ENCODE measurements around the gene NDUFA13.

NDUFA13 gene

DNA sequence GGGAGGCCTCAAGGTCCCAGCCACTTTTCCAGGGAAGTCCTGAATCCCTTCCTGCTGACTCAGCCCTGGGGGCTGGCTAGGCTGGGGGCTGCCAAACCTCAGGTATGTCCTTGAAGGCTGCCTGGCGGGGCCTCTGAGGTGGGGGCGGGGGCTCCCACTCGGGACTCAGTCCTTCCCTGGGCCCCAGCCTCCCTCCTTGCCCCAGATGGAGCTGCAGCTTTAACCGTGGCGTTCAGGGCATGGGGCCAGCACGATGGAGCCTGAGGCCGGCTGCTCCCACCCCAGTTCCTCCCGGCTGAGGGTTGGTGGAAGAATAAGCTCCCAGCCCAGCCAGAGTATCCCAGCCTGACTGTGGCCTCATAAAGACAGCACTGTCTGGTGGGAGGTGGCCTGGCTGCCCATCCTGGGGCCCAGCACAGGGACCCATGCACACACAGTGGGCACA lies 34.5 kb downstream of the NDUFA13 start:
- ChIA-PET POLR2A (interaction anchor here (2.0 kb wide), 1 partner anchor 15 kb away, joined by 5 read pairs; no protein-coding TSS in a partner anchor), CTCF (interaction anchor here (0.7 to 7.0 kb wide), 4 partner anchors 10 to 112 kb away, joined by 3 to 75 read pairs (median 7); partner anchors contain the start of genes GMIP and YJEFN3)
- Histone ChIP-seq H3K27ac (ENCODE audit: extremely low read depth, low read depth, low read length) (no peak overlapping the region), H3K36me3 (ENCODE audit: control insufficient read depth in 2 of 2, insufficient read depth in 1 of 2, low read length in 2 of 2) (no peaks in the 10 kb centered on the region), H3K9me3 (ENCODE audit: control insufficient read depth, insufficient read depth, low read depth, low read length) (no peaks in the 10 kb centered on the region), H3K4me3 (ENCODE audit: low read depth, low read length) (no peak overlapping the region), H3K4me1 (ENCODE audit: control insufficient read depth, insufficient read depth, low read length) (no peaks in the 10 kb centered on the region)
- TF ChIP-seq ZNF366 (tag by site-specific recombination; conservative IDR thresholded peaks at IDR 0.05) (no peak), ZNF555 (tag by site-specific recombination; conservative IDR thresholded peaks at IDR 0.05) (no peak), HOXD13 (CRISPR knock-in tag; IDR thresholded peaks at IDR 0.05; ENCODE audit: borderline replicate concordance) (no peak), ZNF777 (tag by site-specific recombination; IDR thresholded peaks at IDR 0.05; ENCODE audit: borderline replicate concordance) (no peak), ZFHX2 (tag by site-specific recombination; conservative IDR thresholded peaks at IDR 0.05) (peak; percentile 56; the same call in 1 of the 2 replicates), ZFP3 (tag by site-specific recombination; IDR thresholded peaks at IDR 0.05; ENCODE audit: low read depth) (no peak), EGR2 (tag by site-specific recombination; IDR thresholded peaks at IDR 0.05; ENCODE audit: low read depth) (peak; percentile 51)

DNA sequence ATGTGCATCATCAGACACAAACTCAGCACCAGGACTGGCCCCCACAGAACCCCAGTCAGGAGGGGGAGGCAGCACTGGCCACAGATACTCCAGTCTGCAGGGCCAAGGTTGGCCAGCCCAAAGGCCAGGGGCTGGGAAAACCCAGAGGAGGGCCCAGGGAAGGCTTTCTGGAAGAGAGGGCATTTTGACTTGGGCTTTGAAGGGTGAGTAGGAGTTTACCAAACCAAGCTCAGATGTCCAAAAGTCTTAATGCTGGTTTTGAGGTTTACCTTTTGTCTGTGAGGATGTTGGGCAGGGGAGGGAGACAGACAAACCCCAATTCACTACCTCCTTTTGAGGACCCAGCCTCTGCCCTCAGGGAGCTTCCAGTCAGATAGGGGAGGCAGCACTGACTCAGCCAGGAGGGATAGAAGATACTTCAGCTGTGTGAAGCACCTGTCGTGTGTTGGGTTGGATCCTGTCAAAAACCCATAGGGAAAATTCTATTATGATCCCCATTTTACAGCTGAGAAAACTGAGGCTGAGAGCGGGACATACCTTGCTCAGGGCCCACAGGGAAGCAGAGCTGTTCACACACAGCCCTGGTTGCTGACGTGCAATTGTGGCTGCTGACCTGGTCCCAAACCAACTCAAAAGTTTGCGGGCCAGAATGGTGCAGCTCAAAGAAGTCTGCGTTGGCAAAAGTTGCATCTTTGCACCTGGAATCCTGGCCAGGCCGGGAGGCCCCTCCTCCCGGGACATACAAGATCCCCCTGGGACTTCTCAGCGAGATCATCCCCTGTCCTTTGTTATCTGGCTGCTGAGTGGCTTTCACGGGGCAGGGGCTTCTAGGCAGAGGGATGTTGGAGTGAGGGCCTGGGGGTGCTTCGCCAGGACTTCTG lies 35.2 kb downstream of the NDUFA13 start:
- no peak overlapping the region for H3K27ac ChIP-seq (ENCODE audit: extremely low read depth, low read depth, low read length)
- H3K9me3 ChIP-seq (ENCODE audit: control insufficient read depth, insufficient read depth, low read depth, low read length): no peaks in the 10 kb centered on the region
- no peak overlapping the region for H3K4me3 ChIP-seq (ENCODE audit: low read depth, low read length)
- POLR2A ChIA-PET: no interaction called here
- CTCF ChIA-PET: interaction anchor here (0.7 to 7.0 kb wide), 4 partner anchors 9 to 112 kb away, joined by 3 to 75 read pairs (median 7); partner anchors contain the start of genes GMIP and YJEFN3
- no peaks in the 10 kb centered on the region for H3K4me1 ChIP-seq (ENCODE audit: control insufficient read depth, insufficient read depth, low read length)
- no peak for TF ChIP-seq SALL2 (tag by site-specific recombination; IDR thresholded peaks at IDR 0.05; ENCODE audit: borderline replicate concordance)
- TF ChIP-seq ZFP3 (tag by site-specific recombination; IDR thresholded peaks at IDR 0.05; ENCODE audit: low read depth): peak; percentile 95
- H3K36me3 ChIP-seq (ENCODE audit: control insufficient read depth in 2 of 2, insufficient read depth in 1 of 2, low read length in 2 of 2): no peaks in the 10 kb centered on the region

GRCh38 chr19:19551853-19552192 lies 35.8 kb downstream of the NDUFA13 start:
- TF ChIP-seq SCRT2 (tag by site-specific recombination; IDR thresholded peaks at IDR 0.05) (no peak), ZNF670 (tag by site-specific recombination; IDR thresholded peaks at IDR 0.05; ENCODE audit: low read depth) (no peak), REPIN1 (tag by site-specific recombination; IDR thresholded peaks at IDR 0.05; ENCODE audit: low read depth) (no peak), ZNF274 (IDR thresholded peaks at IDR 0.05; ENCODE audit: low read length) (no peak), ZNF274 (tag by site-specific recombination; IDR thresholded peaks at IDR 0.05; ENCODE audit: borderline replicate concordance) (no peak), HOXA7 (CRISPR knock-in tag; IDR thresholded peaks at IDR 0.05; ENCODE audit: borderline replicate concordance) (no peak), KLF7 (tag by site-specific recombination; IDR thresholded peaks at IDR 0.05; ENCODE audit: borderline replicate concordance) (no peak), OVOL3 (tag by site-specific recombination; IDR thresholded peaks at IDR 0.05) (no peak), ZNF585B (tag by site-specific recombination; IDR thresholded peaks at IDR 0.05) (no peak), REST (tag by site-specific recombination; IDR thresholded peaks at IDR 0.05) (no peak)
- TF ChIP-seq, protein P1, sequence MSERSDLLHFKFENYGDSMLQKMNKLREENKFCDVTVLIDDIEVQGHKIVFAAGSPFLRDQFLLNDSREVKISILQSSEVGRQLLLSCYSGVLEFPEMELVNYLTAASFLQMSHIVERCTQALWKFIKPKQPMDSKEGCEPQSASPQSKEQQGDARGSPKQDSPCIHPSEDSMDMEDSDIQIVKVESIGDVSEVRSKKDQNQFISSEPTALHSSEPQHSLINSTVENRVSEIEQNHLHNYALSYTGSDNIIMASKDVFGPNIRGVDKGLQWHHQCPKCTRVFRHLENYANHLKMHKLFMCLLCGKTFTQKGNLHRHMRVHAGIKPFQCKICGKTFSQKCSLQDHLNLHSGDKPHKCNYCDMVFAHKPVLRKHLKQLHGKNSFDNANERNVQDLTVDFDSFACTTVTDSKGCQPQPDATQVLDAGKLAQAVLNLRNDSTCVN (tag by site-specific recombination; optimal IDR thresholded peaks at IDR 0.05): no peak
- TF ChIP-seq, protein P2, sequence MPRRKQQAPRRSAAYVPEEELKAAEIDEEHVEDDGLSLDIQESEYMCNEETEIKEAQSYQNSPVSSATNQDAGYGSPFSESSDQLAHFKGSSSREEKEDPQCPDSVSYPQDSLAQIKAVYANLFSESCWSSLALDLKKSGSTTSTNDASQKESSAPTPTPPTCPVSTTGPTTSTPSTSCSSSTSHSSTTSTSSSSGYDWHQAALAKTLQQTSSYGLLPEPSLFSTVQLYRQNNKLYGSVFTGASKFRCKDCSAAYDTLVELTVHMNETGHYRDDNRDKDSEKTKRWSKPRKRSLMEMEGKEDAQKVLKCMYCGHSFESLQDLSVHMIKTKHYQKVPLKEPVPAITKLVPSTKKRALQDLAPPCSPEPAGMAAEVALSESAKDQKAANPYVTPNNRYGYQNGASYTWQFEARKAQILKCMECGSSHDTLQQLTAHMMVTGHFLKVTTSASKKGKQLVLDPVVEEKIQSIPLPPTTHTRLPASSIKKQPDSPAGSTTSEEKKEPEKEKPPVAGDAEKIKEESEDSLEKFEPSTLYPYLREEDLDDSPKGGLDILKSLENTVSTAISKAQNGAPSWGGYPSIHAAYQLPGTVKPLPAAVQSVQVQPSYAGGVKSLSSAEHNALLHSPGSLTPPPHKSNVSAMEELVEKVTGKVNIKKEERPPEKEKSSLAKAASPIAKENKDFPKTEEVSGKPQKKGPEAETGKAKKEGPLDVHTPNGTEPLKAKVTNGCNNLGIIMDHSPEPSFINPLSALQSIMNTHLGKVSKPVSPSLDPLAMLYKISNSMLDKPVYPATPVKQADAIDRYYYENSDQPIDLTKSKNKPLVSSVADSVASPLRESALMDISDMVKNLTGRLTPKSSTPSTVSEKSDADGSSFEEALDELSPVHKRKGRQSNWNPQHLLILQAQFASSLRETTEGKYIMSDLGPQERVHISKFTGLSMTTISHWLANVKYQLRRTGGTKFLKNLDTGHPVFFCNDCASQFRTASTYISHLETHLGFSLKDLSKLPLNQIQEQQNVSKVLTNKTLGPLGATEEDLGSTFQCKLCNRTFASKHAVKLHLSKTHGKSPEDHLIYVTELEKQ (tag by site-specific recombination; IDR thresholded peaks at IDR 0.05; ENCODE audit: borderline replicate concordance): no peak
- H3K9me3 ChIP-seq (ENCODE audit: control insufficient read depth, insufficient read depth, low read depth, low read length): no peaks in the 10 kb centered on the region
- ChIA-PET POLR2A (no interaction called here), CTCF (interaction anchor here (1.9 to 7.0 kb wide), 4 partner anchors 9 to 92 kb away, joined by 6 to 75 read pairs (median 10); partner anchors contain the start of genes GMIP and YJEFN3)
- no peak overlapping the region for H3K4me3 ChIP-seq (ENCODE audit: low read depth, low read length)
- H3K36me3 ChIP-seq (ENCODE audit: control insufficient read depth in 2 of 2, insufficient read depth in 1 of 2, low read length in 2 of 2): no peaks in the 10 kb centered on the region
- H3K4me1 ChIP-seq (ENCODE audit: control insufficient read depth, insufficient read depth, low read length): no peaks in the 10 kb centered on the region
- H3K27ac ChIP-seq (ENCODE audit: extremely low read depth, low read depth, low read length): no peak overlapping the region
